GM13976 (cell line): ENCODE measurements around the gene KLF2.

Experiments
- DNase-seq: peaks from one replicate; pipeline ENCODE4 v3.0.0; 2012; ENCODE audit warnings: low spot score
- CTCF ChIP-seq: IDR thresholded peaks from 2 replicates; pipeline ENCODE4 v1.5.1; 2012; ENCODE audit warnings: borderline replicate concordance, mild to moderate bottlenecking; ENCODE audit not compliant: insufficient read depth; ENCODE audit errors: extremely low read depth, missing control alignments, control extremely low read depth
- in situ Hi-C: fragments of 300-500 bp; cut with MboI; formaldehyde crosslinking; loops from one replicate; pipeline ENCODE4 v1.12.0; 2022; ENCODE audit warnings: low sequenced_read_pairs, mixed read lengths, inconsistent platforms; ENCODE audit not compliant: unreplicated experiment

Gene KLF2

GRCh38 chr19:16351133-16351809 is 26.6 kb downstream of the KLF2 start:
- in situ Hi-C loops, result no loop called here
- TF ChIP-seq CTCF, result no peak
- no peak for DNase-seq

- TF ChIP-seq CTCF, result no peak
- no peak for DNase-seq
- in situ Hi-C loops, result no loop called here
Observed at GRCh38 chr19:16355293-16356043, 30.8 kb downstream of the KLF2 start.

GRCh38 chr19:16358456-16358855 is 33.8 kb downstream of the KLF2 start:
- no peak for TF ChIP-seq CTCF
- in situ Hi-C loops, result no loop called here
- DNase-seq, result no peak

GRCh38 chr19:16359074-16359473 is 34.4 kb downstream of the KLF2 start:
- in situ Hi-C loops, result no loop called here
- no peak for DNase-seq
- TF ChIP-seq CTCF, result no peak

- no peak for DNase-seq
- no peak for TF ChIP-seq CTCF
- in situ Hi-C loops, result no loop called here
Observed at GRCh38 chr19:16359964-16360363, 35.3 kb downstream of the KLF2 start.

- in situ Hi-C loops, result no loop called here
Observed at GRCh38 chr19:16360738-16361137, 36.1 kb downstream of the KLF2 start.

More at GRCh38 chr19:16360738-16361137, 36.1 kb downstream of the KLF2 start:
- no peak for TF ChIP-seq CTCF
- no peak for DNase-seq
